ENCODE measurements around the gene FRYL. TPM values are rescaled to one million over a fixed set of nuclear protein-coding genes. Genes with fewer than 3 reads are reported as not detected.
A peak's percentile ranks its signal among the peaks of the same experiment; 100 is the strongest.
"Not testable (repeated sequence)": the region's sequence is repeated elsewhere in the genome, so short reads cannot be mapped to it uniquely, and the experiment has no call there.

FRYL gene
- total and polyA plus RNA-seq, 9 donors, result 14.9 to 38.3 (median 20.3) TPM

- DNase-seq, result no peak
- H3K4me1 ChIP-seq (ENCODE audit: control insufficient read depth, insufficient read depth, low read length), result peaks cover 6% of the 10 kb centered on the region
- no peaks in the 10 kb centered on the region for H3K27me3 ChIP-seq (ENCODE audit: control insufficient read depth, insufficient read depth, low read length)
- no peak overlapping the region for H3K27ac ChIP-seq (ENCODE audit: low read length)
- no peak overlapping the region for H3K4me3 ChIP-seq (ENCODE audit: low read length)
- 100% methylated on average over 1 of the region's 3 CpGs for WGBS (ENCODE audit: insufficient coverage)
- H3K36me3 ChIP-seq (ENCODE audit: control insufficient read depth, insufficient read depth, low read length), result no peaks in the 10 kb centered on the region
- no peaks in the 10 kb centered on the region for H3K9me3 ChIP-seq (replicated peaks; ENCODE audit: control insufficient read depth, low read depth, low read length)
These were observed 134.8 kb downstream of the FRYL start for GRCh38 chr4:48645225-48645794.

GRCh38 chr4:48642421-48643374, 137.4 kb downstream of the FRYL start:
- Histone ChIP-seq H3K4me3 (ENCODE audit: low read length) (no peak overlapping the region), H3K36me3 (ENCODE audit: control insufficient read depth, insufficient read depth, low read length) (no peaks in the 10 kb centered on the region), H3K9me3 (replicated peaks; ENCODE audit: control insufficient read depth, low read depth, low read length) (no peaks in the 10 kb centered on the region), H3K27me3 (ENCODE audit: control insufficient read depth, insufficient read depth, low read length) (no peaks in the 10 kb centered on the region), H3K27ac (ENCODE audit: low read length) (no peak overlapping the region), H3K4me1 (ENCODE audit: control insufficient read depth, insufficient read depth, low read length) (peaks cover 6% of the 10 kb centered on the region)
- WGBS (ENCODE audit: insufficient coverage), result no CpG with 5 or more reads among the region's 2 CpGs
- peak; percentile 43 for DNase-seq

- Histone ChIP-seq H3K27ac (ENCODE audit: low read length) (no peak overlapping the region), H3K4me3 (ENCODE audit: low read length) (no peak overlapping the region), H3K27me3 (ENCODE audit: control insufficient read depth, insufficient read depth, low read length) (no peaks in the 10 kb centered on the region), H3K9me3 (replicated peaks; ENCODE audit: control insufficient read depth, low read depth, low read length) (no peaks in the 10 kb centered on the region), H3K36me3 (ENCODE audit: control insufficient read depth, insufficient read depth, low read length) (no peaks in the 10 kb centered on the region), H3K4me1 (ENCODE audit: control insufficient read depth, insufficient read depth, low read length) (peaks cover 6% of the 10 kb centered on the region)
- DNase-seq, result no peak
- WGBS (ENCODE audit: insufficient coverage), result no CpG with 5 or more reads among the region's 4 CpGs
These were observed 138.7 kb downstream of the FRYL start for GRCh38 chr4:48641401-48641800.

- no peaks in the 10 kb centered on the region for H3K9me3 ChIP-seq (replicated peaks; ENCODE audit: control insufficient read depth, low read depth, low read length)
- no peak overlapping the region for H3K27ac ChIP-seq (ENCODE audit: low read length)
- H3K4me1 ChIP-seq (ENCODE audit: control insufficient read depth, insufficient read depth, low read length), result peaks cover 6% of the 10 kb centered on the region
- DNase-seq, result no peak
- WGBS (ENCODE audit: insufficient coverage), result no CpG with 5 or more reads among the region's 2 CpGs
- no peak overlapping the region for H3K4me3 ChIP-seq (ENCODE audit: low read length)
- no peaks in the 10 kb centered on the region for H3K27me3 ChIP-seq (ENCODE audit: control insufficient read depth, insufficient read depth, low read length)
- H3K36me3 ChIP-seq (ENCODE audit: control insufficient read depth, insufficient read depth, low read length), result no peaks in the 10 kb centered on the region
These were observed 139.4 kb downstream of the FRYL start for GRCh38 chr4:48640699-48641098.

GRCh38 chr4:48640225-48640624, 139.9 kb downstream of the FRYL start:
- no peaks in the 10 kb centered on the region for H3K36me3 ChIP-seq (ENCODE audit: control insufficient read depth, insufficient read depth, low read length)
- no peaks in the 10 kb centered on the region for H3K27me3 ChIP-seq (ENCODE audit: control insufficient read depth, insufficient read depth, low read length)
- H3K4me3 ChIP-seq (ENCODE audit: low read length), result no peak overlapping the region
- H3K4me1 ChIP-seq (ENCODE audit: control insufficient read depth, insufficient read depth, low read length), result peaks cover 7% of the 10 kb centered on the region
- no peaks in the 10 kb centered on the region for H3K9me3 ChIP-seq (replicated peaks; ENCODE audit: control insufficient read depth, low read depth, low read length)
- H3K27ac ChIP-seq (ENCODE audit: low read length), result no peak overlapping the region
- DNase-seq, result no peak

DNA sequence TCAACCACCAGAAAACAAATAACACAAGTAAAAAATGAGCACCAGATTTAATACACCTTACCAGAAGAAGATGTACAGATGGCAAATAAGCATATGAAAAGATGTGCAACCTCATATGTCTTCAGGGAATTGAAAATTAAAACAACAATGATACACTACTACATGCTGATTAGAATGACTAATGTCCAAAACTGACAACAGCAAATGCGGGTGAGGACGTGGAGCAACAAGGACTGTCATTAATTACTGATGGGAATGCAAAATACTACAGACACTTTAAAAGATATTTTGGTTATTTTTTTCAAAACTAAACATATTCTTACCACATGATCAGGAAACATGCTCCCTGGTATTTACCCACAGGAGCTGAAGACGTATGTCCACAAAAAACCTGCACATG, 140.3 kb downstream of the FRYL start:
- no peak for DNase-seq
- peaks cover 6% of the 10 kb centered on the region for H3K4me1 ChIP-seq (ENCODE audit: control insufficient read depth, insufficient read depth, low read length)

GRCh38 chr4:48638586-48638985, 141.5 kb downstream of the FRYL start:
- WGBS (ENCODE audit: insufficient coverage), result no CpG with 5 or more reads among the region's 5 CpGs
- H3K27ac ChIP-seq (ENCODE audit: low read length); H3K4me1 ChIP-seq (ENCODE audit: control insufficient read depth, insufficient read depth, low read length); H3K36me3 ChIP-seq (ENCODE audit: control insufficient read depth, insufficient read depth, low read length); DNase-seq; H3K9me3 ChIP-seq (replicated peaks; ENCODE audit: control insufficient read depth, low read depth, low read length); H3K27me3 ChIP-seq (ENCODE audit: control insufficient read depth, insufficient read depth, low read length); H3K4me3 ChIP-seq (ENCODE audit: low read length): not testable (repeated sequence)

More for the DNA sequence above, 140.3 kb downstream of the FRYL start:
- no CpG with 5 or more reads among the region's 3 CpGs for WGBS (ENCODE audit: insufficient coverage)
- Histone ChIP-seq H3K9me3 (replicated peaks; ENCODE audit: control insufficient read depth, low read depth, low read length) (no peaks in the 10 kb centered on the region), H3K36me3 (ENCODE audit: control insufficient read depth, insufficient read depth, low read length) (no peaks in the 10 kb centered on the region), H3K27ac (ENCODE audit: low read length) (no peak overlapping the region), H3K4me3 (ENCODE audit: low read length) (no peak overlapping the region), H3K27me3 (ENCODE audit: control insufficient read depth, insufficient read depth, low read length) (no peaks in the 10 kb centered on the region)

DNA sequence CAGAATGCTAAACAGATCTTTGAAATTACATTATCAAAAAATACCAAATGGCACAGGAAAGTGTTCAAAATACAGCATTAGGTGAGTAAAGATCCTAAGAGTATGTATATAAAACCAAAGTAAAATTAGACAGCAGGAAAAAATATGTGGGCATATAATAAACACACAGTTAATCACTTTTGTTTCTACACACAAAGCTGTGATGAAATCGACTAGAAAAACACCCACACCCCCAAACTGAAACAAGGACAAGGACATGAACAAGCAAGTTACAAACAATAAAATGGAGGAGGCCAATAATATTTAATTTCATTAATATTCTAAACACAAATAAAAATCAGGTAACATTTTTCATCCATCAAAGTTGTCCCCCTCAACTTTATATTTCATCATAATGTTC, 143.2 kb downstream of the FRYL start:
- Histone ChIP-seq H3K9me3 (replicated peaks; ENCODE audit: control insufficient read depth, low read depth, low read length) (no peaks in the 10 kb centered on the region), H3K4me1 (ENCODE audit: control insufficient read depth, insufficient read depth, low read length) (peaks cover 4% of the 10 kb centered on the region), H3K27me3 (ENCODE audit: control insufficient read depth, insufficient read depth, low read length) (no peaks in the 10 kb centered on the region), H3K27ac (ENCODE audit: low read length) (no peak overlapping the region), H3K36me3 (ENCODE audit: control insufficient read depth, insufficient read depth, low read length) (no peaks in the 10 kb centered on the region), H3K4me3 (ENCODE audit: low read length) (no peak overlapping the region)
- DNase-seq, result no peak
- WGBS (ENCODE audit: insufficient coverage), result no CpG with 5 or more reads among the region's 1 CpG

- Histone ChIP-seq H3K4me1 (ENCODE audit: control insufficient read depth, insufficient read depth, low read length) (peaks cover 2% of the 10 kb centered on the region), H3K27ac (ENCODE audit: low read length) (no peak overlapping the region), H3K9me3 (replicated peaks; ENCODE audit: control insufficient read depth, low read depth, low read length) (no peaks in the 10 kb centered on the region), H3K4me3 (ENCODE audit: low read length) (no peak overlapping the region), H3K27me3 (ENCODE audit: control insufficient read depth, insufficient read depth, low read length) (no peaks in the 10 kb centered on the region), H3K36me3 (ENCODE audit: control insufficient read depth, insufficient read depth, low read length) (no peaks in the 10 kb centered on the region)
- WGBS (ENCODE audit: insufficient coverage), result no CpG with 5 or more reads among the region's 2 CpGs
- DNase-seq, result no peak
These were observed 144.1 kb downstream of the FRYL start for GRCh38 chr4:48635980-48636379.

DNA sequence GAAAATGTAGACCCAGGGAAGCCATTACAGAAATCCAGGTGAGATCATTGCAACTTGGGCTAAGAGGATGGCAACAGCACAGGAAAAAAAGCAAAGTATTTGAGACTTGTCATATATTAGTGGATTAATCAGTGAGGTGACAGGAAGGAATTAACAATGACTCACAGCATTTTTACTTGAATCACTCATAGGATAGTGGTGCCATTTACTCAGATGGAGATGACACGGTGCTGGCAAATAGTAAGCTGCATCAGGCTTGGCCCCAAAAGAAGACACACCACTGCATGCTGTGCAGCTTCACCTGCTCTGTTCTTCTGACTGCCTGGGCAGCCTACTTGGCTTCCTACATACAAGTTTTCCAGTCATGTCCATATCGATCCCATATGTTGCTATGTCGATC, 144.8 kb downstream of the FRYL start:
- no peaks in the 10 kb centered on the region for H3K27me3 ChIP-seq (ENCODE audit: control insufficient read depth, insufficient read depth, low read length)
- H3K27ac ChIP-seq (ENCODE audit: low read length), result no peak overlapping the region
- no peaks in the 10 kb centered on the region for H3K36me3 ChIP-seq (ENCODE audit: control insufficient read depth, insufficient read depth, low read length)
- WGBS (ENCODE audit: insufficient coverage), result 100% methylated on average over 1 of the region's 3 CpGs
- no peak for DNase-seq
- H3K4me3 ChIP-seq (ENCODE audit: low read length), result no peak overlapping the region
- no peaks in the 10 kb centered on the region for H3K9me3 ChIP-seq (replicated peaks; ENCODE audit: control insufficient read depth, low read depth, low read length)
- peaks cover 2% of the 10 kb centered on the region for H3K4me1 ChIP-seq (ENCODE audit: control insufficient read depth, insufficient read depth, low read length)
